ENCODE results near the gene CDC20B.

DNA sequence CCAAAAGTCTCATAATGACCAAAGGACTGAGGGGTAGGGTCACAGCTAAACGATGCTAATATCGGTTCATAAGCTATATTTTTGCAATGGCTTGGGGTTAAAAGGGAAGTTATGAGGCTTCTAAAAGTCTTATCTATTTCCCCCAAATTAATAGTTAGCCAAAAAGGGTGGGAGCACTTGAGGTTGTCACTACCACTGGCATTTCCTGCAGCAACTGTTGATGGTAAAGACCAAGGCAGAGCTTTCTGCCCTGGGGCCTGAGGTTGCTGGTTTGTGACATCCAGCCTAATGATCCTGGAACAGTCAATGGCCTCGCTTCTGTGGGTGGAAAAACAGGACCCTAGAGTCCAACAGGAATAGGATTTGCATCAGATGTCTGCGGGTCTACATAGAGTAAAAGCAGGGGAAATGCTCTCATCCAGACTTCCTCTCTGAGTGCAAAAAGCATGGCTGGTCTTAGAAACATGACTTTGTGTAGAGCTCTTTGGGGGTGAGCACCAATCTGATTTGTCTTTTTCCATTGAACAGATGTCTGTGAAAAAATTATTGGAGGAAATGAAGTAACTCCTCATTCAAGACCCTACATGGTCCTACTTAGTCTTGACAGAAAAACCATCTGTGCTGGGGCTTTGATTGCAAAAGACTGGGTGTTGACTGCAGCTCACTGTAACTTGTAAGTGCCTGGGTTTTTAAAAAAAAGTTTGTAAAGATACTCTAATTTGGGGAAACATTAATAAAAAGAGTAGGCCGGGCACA lies 67.9 kb downstream of the CDC20B start:
- TF ChIP-seq CTCF (IDR thresholded peaks at IDR 0.05), result no peak
- TF ChIP-seq POLR2A (IDR thresholded peaks at IDR 0.05), result no peak
- TF ChIP-seq POLR2AphosphoS5 (IDR thresholded peaks at IDR 0.05), result no peak
- no peak for TF ChIP-seq EP300 (IDR thresholded peaks at IDR 0.05)

All from upper lobe of left lung (tissue), 4 donors.